Keratinocyte (primary cell): ENCODE measurements around the gene GAD1.

ENCODE experiments used
- CTCF ChIP-seq, 3 experiments: IDR thresholded peaks in 1 of 3; conservative IDR thresholded peaks in 1 of 3; optimal IDR thresholded peaks in 1 of 3; 2 replicates in 2 of 3; 3 replicates in 1 of 3; pipeline versions ENCODE3 to v1.5.1; 2011; ENCODE audit warnings: low read length in 3 of 3, mild to moderate bottlenecking in 3 of 3, moderate library complexity in 2 of 3, control low read depth in 1 of 3, inconsistent platforms in 1 of 3; ENCODE audit not compliant: insufficient read depth in 2 of 3; ENCODE audit errors: extremely low read depth in 1 of 3
- EZH2 ChIP-seq: IDR thresholded peaks from one replicate; pipeline ENCODE4 v1.6.1; 2012; ENCODE audit warnings: inconsistent platforms, mild to moderate bottlenecking, low read length, moderate library complexity

GRCh38 chr2:170883683-170884082, 67.0 kb downstream of the GAD1 start:
- no peak for TF ChIP-seq CTCF (optimal IDR thresholded peaks at IDR 0.05 in 1 of 3, IDR thresholded peaks at IDR 0.05 in 1 of 3, conservative IDR thresholded peaks at IDR 0.05 in 1 of 3; ENCODE audit: extremely low read depth in 1 of 3, insufficient read depth in 2 of 3, low read length in 3 of 3)
- TF ChIP-seq EZH2, result no peak
